CD4-positive, alpha-beta T cell (primary cell): ENCODE data around the gene THNSL1. TPM values are rescaled to one million over a fixed set of nuclear protein-coding genes. Genes with fewer than 3 reads are reported as not detected.

ENCODE experiments used
- ATAC-seq: fragments of 200-7000 bp; cut with Tn5 transposase; one replicate; pipeline ENCODE4 v1.10.0; 2022; ENCODE audit warnings: mild to moderate bottlenecking; ENCODE audit not compliant: poor library complexity
- CTCF ChIA-PET: fragments of 350-600 bp; sonication (Branson Sonifier 250); formaldehyde crosslinking; loops from one replicate; lab custom pipeline; 2021; ENCODE audit warnings: antibody characterized with exemption, inconsistent platforms; lab: Charles Lee
- POLR2A ChIA-PET: fragments of 350-600 bp; sonication (Branson Sonifier 250); formaldehyde crosslinking; loops from one replicate; lab custom pipeline; 2021; ENCODE audit warnings: antibody characterized with exemption, inconsistent platforms; lab: Charles Lee
- DNase-seq, 14 experiments: peaks; one replicate each; pipeline ENCODE4 v3.0.0-alpha.2; 2013 to 2020; ENCODE audit warnings: mixed read lengths in 2 of 14
- H3K27ac ChIP-seq, 2 donors: one replicate each; pipeline versions ENCODE4 v1.5.1 to v1.7.0; 2013; ENCODE audit warnings: low read length in 2 of 2, low read depth in 1 of 2, mild to moderate bottlenecking in 1 of 2
- H3K27me3 ChIP-seq, 2 experiments: 1 replicate in 1 of 2; 2 replicates in 1 of 2; pipeline versions ENCODE4 v1.6.1 to v1.7.0; 2013; ENCODE audit warnings: low read length in 2 of 2, control low read depth in 1 of 2, mild to moderate bottlenecking in 1 of 2, moderate library complexity in 1 of 2; ENCODE audit not compliant: insufficient read depth in 2 of 2, control insufficient read depth in 1 of 2
- H3K36me3 ChIP-seq: one replicate; pipeline ENCODE4 v1.6.1; 2013; ENCODE audit warnings: low read length, control low read depth; ENCODE audit not compliant: insufficient read depth
- H3K4me1 ChIP-seq: one replicate; pipeline ENCODE4 v1.6.1; 2013; ENCODE audit warnings: low read length, control low read depth; ENCODE audit not compliant: insufficient read depth
- H3K4me3 ChIP-seq: one replicate; pipeline ENCODE4 v1.5.1; 2013; ENCODE audit warnings: mild to moderate bottlenecking, low read length, moderate library complexity
- H3K9me3 ChIP-seq, 2 experiments: 1 replicate in 1 of 2; 2 replicates in 1 of 2; pipeline versions ENCODE4 v1.6.1 to v1.7.0; 2013; ENCODE audit warnings: low read length in 2 of 2, mild to moderate bottlenecking in 2 of 2, control low read depth in 1 of 2, moderate library complexity in 1 of 2; ENCODE audit not compliant: control insufficient read depth in 1 of 2, insufficient read depth in 1 of 2
- H3K27ac Mint-ChIP-seq: one replicate; pipeline ENCODE4 v1.8.0; 2020; ENCODE audit warnings: mixed read lengths
- H3K27me3 Mint-ChIP-seq: one replicate; pipeline ENCODE4 v1.8.0; 2021; ENCODE audit warnings: mixed read lengths
- H3K36me3 Mint-ChIP-seq: one replicate; pipeline ENCODE4 v1.8.0; 2021; ENCODE audit warnings: low read depth, mixed read lengths
- H3K4me1 Mint-ChIP-seq: one replicate; pipeline ENCODE4 v1.8.0; 2021; ENCODE audit warnings: low read depth, mixed read lengths
- H3K4me3 Mint-ChIP-seq: one replicate; pipeline ENCODE4 v1.8.0; 2020; ENCODE audit warnings: mild to moderate bottlenecking, mixed read lengths
- H3K9me3 Mint-ChIP-seq: one replicate; pipeline ENCODE4 v1.8.0; 2020; ENCODE audit warnings: mixed read lengths
- CTCF ChIP-seq: fragments of 200-600 bp; IDR thresholded peaks from one replicate; pipeline ENCODE4 v1.8.0; 2022; ENCODE audit warnings: antibody characterized with exemption, mild to moderate bottlenecking
- intact Hi-C, 2 experiments: fragments of 100-400 bp; cut with DNase I in 1 of 2; cut with micrococcal nuclease in 1 of 2; formaldehyde crosslinking; loops; one replicate each; pipeline versions ENCODE4 v1.15.1 to v1.9.0; 2023 to 2025; cut with DNase I, micrococcal nuclease
- total RNA-seq, 174 experiments: library from RNA in 2 of 174; stranded (reverse) in 2 of 174; gene quantifications; one replicate each; pipeline ENCODE4 v1.2.3 and lab custom pipeline; 2021 to 2026

The THNSL1 gene
- total RNA-seq, 2 experiments from 2014 or later, result 0.31 to 0.52 TPM

GRCh38 chr10:25071227-25071626 lies 54.8 kb downstream of the THNSL1 start:
- DNase-seq, result no peak
- CTCF ChIA-PET, result interaction anchor here (1.7 kb wide), 1 partner anchor 10 kb away, joined by 4 read pairs; no protein-coding TSS in a partner anchor
- H3K4me1 ChIP-seq, result no peaks in the 10 kb centered on the region
- no peak overlapping the region for H3K4me3 ChIP-seq
- no peaks in the 10 kb centered on the region for H3K9me3 Mint-ChIP-seq
- H3K36me3 ChIP-seq, result no peaks in the 10 kb centered on the region
- no peaks in the 10 kb centered on the region for H3K4me1 Mint-ChIP-seq
- no peak for ATAC-seq
- H3K27me3 ChIP-seq, result peaks cover 0 to 10% of the 10 kb centered on the region in 2 experiments
- no peak overlapping the region for H3K27ac ChIP-seq
- no peak overlapping the region for H3K27ac Mint-ChIP-seq
- no peak for TF ChIP-seq CTCF
- POLR2A ChIA-PET, result no interaction called here
- H3K36me3 Mint-ChIP-seq, result no peaks in the 10 kb centered on the region
- H3K4me3 Mint-ChIP-seq, result no peak overlapping the region
- intact Hi-C loops, result no loop called here
- H3K27me3 Mint-ChIP-seq, result peaks cover 14% of the 10 kb centered on the region
- no peaks in the 10 kb centered on the region for H3K9me3 ChIP-seq

GRCh38 chr10:25072786-25073185 lies 56.4 kb downstream of the THNSL1 start:
- no peak for ATAC-seq
- Mint-ChIP-seq H3K36me3 (no peaks in the 10 kb centered on the region), H3K27ac (no peak overlapping the region), H3K9me3 (no peaks in the 10 kb centered on the region), H3K4me1 (no peaks in the 10 kb centered on the region), H3K27me3 (peaks cover 14% of the 10 kb centered on the region), H3K4me3 (no peak overlapping the region)
- no peak for TF ChIP-seq CTCF
- Histone ChIP-seq H3K27me3 (peaks cover 0 to 10% of the 10 kb centered on the region in 2 experiments), H3K4me3 (no peak overlapping the region), H3K36me3 (no peaks in the 10 kb centered on the region), H3K9me3 (no peaks in the 10 kb centered on the region), H3K4me1 (no peaks in the 10 kb centered on the region), H3K27ac (no peak overlapping the region)
- intact Hi-C loops, result no loop called here
- POLR2A ChIA-PET, result no interaction called here
- CTCF ChIA-PET, result interaction anchor here (1.7 kb wide), 1 partner anchor 8 kb away, joined by 4 read pairs; no protein-coding TSS in a partner anchor
- DNase-seq, result no peak

GRCh38 chr10:25075825-25076224 lies 59.4 kb downstream of the THNSL1 start:
- no peak overlapping the region for H3K4me3 ChIP-seq
- ChIA-PET POLR2A (no interaction called here), CTCF (interaction anchor here (0.6 kb wide), 1 partner anchor 430 kb away, joined by 3 read pairs; no protein-coding TSS in a partner anchor)
- H3K4me1 ChIP-seq, result no peaks in the 10 kb centered on the region
- Mint-ChIP-seq H3K9me3 (no peaks in the 10 kb centered on the region), H3K36me3 (no peaks in the 10 kb centered on the region), H3K27me3 (peaks cover 7% of the 10 kb centered on the region), H3K4me3 (no peak overlapping the region), H3K4me1 (no peaks in the 10 kb centered on the region), H3K27ac (no peak overlapping the region)
- no peaks in the 10 kb centered on the region for H3K36me3 ChIP-seq
- intact Hi-C loops, result no loop called here
- ATAC-seq, result no peak
- H3K27ac ChIP-seq, result no peak overlapping the region
- DNase-seq, result no peak
- no peaks in the 10 kb centered on the region for H3K9me3 ChIP-seq
- TF ChIP-seq CTCF, result no peak
- peaks cover 0 to 10% of the 10 kb centered on the region in 2 experiments for H3K27me3 ChIP-seq

Other genes with a start within 250 kb of the THNSL1 start
- gene PRTFDC1, start 64.0 kb upstream of the THNSL1 start, total RNA-seq, result under 1 TPM; 0.52 to 0.67 TPM
- not detected for gene ENKUR, start 454 bp upstream of the THNSL1 start, total RNA-seq
- not detected for gene GPR158, start 158.4 kb downstream of the THNSL1 start, total RNA-seq